ENCODE data around the gene CADPS2.
"Not testable (repeated sequence)": the region's sequence is repeated elsewhere in the genome, so short reads cannot be mapped to it uniquely, and the experiment has no call there.

Gene CADPS2

GRCh38 chr7:122300211-122300932 lies 585.9 kb downstream of the CADPS2 start:
- FAIRE-seq (no peak), DNase-seq (ENCODE audit: insufficient read length, low spot score) (no peak)
- TF ChIP-seq SPI1 (IDR thresholded peaks at IDR 0.05; ENCODE audit: low read depth, low read length), result no peak
- no peak for TF ChIP-seq POLR2A (IDR thresholded peaks at IDR 0.05; ENCODE audit: low read depth, low read length)
- TF ChIP-seq POU2F2 (IDR thresholded peaks at IDR 0.05; ENCODE audit: low read depth, low read length), result no peak
- TF ChIP-seq POLR2AphosphoS5 (IDR thresholded peaks at IDR 0.05; ENCODE audit: low read depth, low read length), result no peak
- TF ChIP-seq TAF1 (IDR thresholded peaks at IDR 0.05; ENCODE audit: low read depth, low read length), result no peak
- no peak for TF ChIP-seq PAX5 (IDR thresholded peaks at IDR 0.05; ENCODE audit: insufficient read depth, low read length, severe bottlenecking)

GRCh38 chr7:122299624-122300210 lies 586.5 kb downstream of the CADPS2 start:
- no peak for DNase-seq (ENCODE audit: insufficient read length, low spot score)
- TF ChIP-seq PAX5 (IDR thresholded peaks at IDR 0.05; ENCODE audit: insufficient read depth, low read length, severe bottlenecking) (no peak), POU2F2 (IDR thresholded peaks at IDR 0.05; ENCODE audit: low read depth, low read length) (no peak), TAF1 (IDR thresholded peaks at IDR 0.05; ENCODE audit: low read depth, low read length) (no peak), POLR2AphosphoS5 (IDR thresholded peaks at IDR 0.05; ENCODE audit: low read depth, low read length) (no peak), POLR2A (IDR thresholded peaks at IDR 0.05; ENCODE audit: low read depth, low read length) (no peak)

GRCh38 chr7:122298618-122299017 lies 587.6 kb downstream of the CADPS2 start:
- TF ChIP-seq TAF1 (IDR thresholded peaks at IDR 0.05; ENCODE audit: low read depth, low read length) (no peak), POLR2AphosphoS5 (IDR thresholded peaks at IDR 0.05; ENCODE audit: low read depth, low read length) (no peak), PAX5 (IDR thresholded peaks at IDR 0.05; ENCODE audit: insufficient read depth, low read length, severe bottlenecking) (no peak)
- FAIRE-seq, result no peak
- no peak for DNase-seq (ENCODE audit: insufficient read length, low spot score)

More at GRCh38 chr7:122299624-122300210, 586.5 kb downstream of the CADPS2 start:
- FAIRE-seq, result no peak

- DNase-seq (ENCODE audit: insufficient read length, low spot score) (no peak), FAIRE-seq (no peak)
- no peak for TF ChIP-seq TAF1 (IDR thresholded peaks at IDR 0.05; ENCODE audit: low read depth, low read length)
- no peak for TF ChIP-seq POLR2AphosphoS5 (IDR thresholded peaks at IDR 0.05; ENCODE audit: low read depth, low read length)
- no peak for TF ChIP-seq POU2F2 (IDR thresholded peaks at IDR 0.05; ENCODE audit: low read depth, low read length)
Observed at GRCh38 chr7:122298131-122298530, 588.1 kb downstream of the CADPS2 start.

- no peak for FAIRE-seq
- TF ChIP-seq TAF1 (IDR thresholded peaks at IDR 0.05; ENCODE audit: low read depth, low read length) (no peak), POU2F2 (IDR thresholded peaks at IDR 0.05; ENCODE audit: low read depth, low read length) (no peak)
- DNase-seq (ENCODE audit: insufficient read length, low spot score), result no peak
Observed at GRCh38 chr7:122291189-122291588, 595.1 kb downstream of the CADPS2 start.

- FAIRE-seq (no peak), DNase-seq (ENCODE audit: insufficient read length, low spot score) (no peak)
- TF ChIP-seq POU2F2 (IDR thresholded peaks at IDR 0.05; ENCODE audit: low read depth, low read length) (no peak), SPI1 (IDR thresholded peaks at IDR 0.05; ENCODE audit: low read depth, low read length) (no peak), TAF1 (IDR thresholded peaks at IDR 0.05; ENCODE audit: low read depth, low read length) (no peak), POLR2A (IDR thresholded peaks at IDR 0.05; ENCODE audit: low read depth, low read length) (no peak), POLR2AphosphoS5 (IDR thresholded peaks at IDR 0.05; ENCODE audit: low read depth, low read length) (no peak), PAX5 (IDR thresholded peaks at IDR 0.05; ENCODE audit: insufficient read depth, low read length, severe bottlenecking) (no peak)
Observed at GRCh38 chr7:122290476-122290875, 595.8 kb downstream of the CADPS2 start.

- TF ChIP-seq POLR2AphosphoS5 (IDR thresholded peaks at IDR 0.05; ENCODE audit: low read depth, low read length), result no peak
- no peak for TF ChIP-seq POLR2A (IDR thresholded peaks at IDR 0.05; ENCODE audit: low read depth, low read length)
- no peak for TF ChIP-seq TAF1 (IDR thresholded peaks at IDR 0.05; ENCODE audit: low read depth, low read length)
- TF ChIP-seq PAX5 (IDR thresholded peaks at IDR 0.05; ENCODE audit: insufficient read depth, low read length, severe bottlenecking), result no peak
- TF ChIP-seq SPI1 (IDR thresholded peaks at IDR 0.05; ENCODE audit: low read depth, low read length), result no peak
- no peak for TF ChIP-seq POU2F2 (IDR thresholded peaks at IDR 0.05; ENCODE audit: low read depth, low read length)
- FAIRE-seq (no peak), DNase-seq (ENCODE audit: insufficient read length, low spot score) (no peak)
Observed at GRCh38 chr7:122289426-122289825, 596.8 kb downstream of the CADPS2 start.

GRCh38 chr7:122284608-122285007 lies 601.7 kb downstream of the CADPS2 start:
- DNase-seq (ENCODE audit: insufficient read length, low spot score); FAIRE-seq: not testable (repeated sequence)

GRCh38 chr7:122273117-122273516 lies 613.1 kb downstream of the CADPS2 start:
- FAIRE-seq (no peak), DNase-seq (ENCODE audit: insufficient read length, low spot score) (no peak)
- TF ChIP-seq SPI1 (IDR thresholded peaks at IDR 0.05; ENCODE audit: low read depth, low read length) (no peak), POU2F2 (IDR thresholded peaks at IDR 0.05; ENCODE audit: low read depth, low read length) (no peak), TAF1 (IDR thresholded peaks at IDR 0.05; ENCODE audit: low read depth, low read length) (no peak), PAX5 (IDR thresholded peaks at IDR 0.05; ENCODE audit: insufficient read depth, low read length, severe bottlenecking) (no peak), POLR2A (IDR thresholded peaks at IDR 0.05; ENCODE audit: low read depth, low read length) (no peak), POLR2AphosphoS5 (IDR thresholded peaks at IDR 0.05; ENCODE audit: low read depth, low read length) (no peak)

GRCh38 chr7:122269241-122269640 lies 617.0 kb downstream of the CADPS2 start:
- FAIRE-seq, result no peak
- no peak for TF ChIP-seq PAX5 (IDR thresholded peaks at IDR 0.05; ENCODE audit: insufficient read depth, low read length, severe bottlenecking)
- TF ChIP-seq SPI1 (IDR thresholded peaks at IDR 0.05; ENCODE audit: low read depth, low read length), result no peak
- no peak for TF ChIP-seq TAF1 (IDR thresholded peaks at IDR 0.05; ENCODE audit: low read depth, low read length)
- no peak for TF ChIP-seq POLR2A (IDR thresholded peaks at IDR 0.05; ENCODE audit: low read depth, low read length)
- TF ChIP-seq POU2F2 (IDR thresholded peaks at IDR 0.05; ENCODE audit: low read depth, low read length), result no peak
- TF ChIP-seq POLR2AphosphoS5 (IDR thresholded peaks at IDR 0.05; ENCODE audit: low read depth, low read length), result no peak
- no peak for DNase-seq (ENCODE audit: insufficient read length, low spot score)
